Parathyroid adenoma (tissue), 2 donors: ENCODE data around the gene STXBP5.
A peak's percentile ranks its signal among the peaks of the same experiment; 100 is the strongest.

Source experiments
- H2AFZ ChIP-seq: fragments of 300-600 bp; sonication (generic); one replicate; pipeline ENCODE4 v1.7.0; 2017; ENCODE audit warnings: antibody characterized with exemption, mild to moderate bottlenecking
- H3K27ac ChIP-seq: fragments of 300-600 bp; sonication (generic); one replicate; pipeline ENCODE4 v1.7.0; 2017
- H3K27me3 ChIP-seq: fragments of 300-600 bp; sonication (generic); one replicate; pipeline ENCODE4 v1.7.0; 2017; ENCODE audit warnings: low read length; ENCODE audit not compliant: control insufficient read depth, insufficient read depth
- H3K36me3 ChIP-seq: fragments of 300-600 bp; sonication (generic); one replicate; pipeline ENCODE4 v1.7.0; 2017; ENCODE audit warnings: low read length; ENCODE audit not compliant: control insufficient read depth, insufficient read depth
- H3K4me1 ChIP-seq: fragments of 300-600 bp; sonication (generic); one replicate; pipeline ENCODE4 v1.7.0; 2017; ENCODE audit warnings: control low read depth
- H3K4me2 ChIP-seq: fragments of 300-600 bp; sonication (generic); one replicate; pipeline ENCODE4 v1.7.0; 2017; ENCODE audit warnings: low read length
- H3K4me3 ChIP-seq: fragments of 300-600 bp; sonication (generic); one replicate; pipeline ENCODE4 v1.7.0; 2017; ENCODE audit warnings: low read depth, low read length
- H3K79me2 ChIP-seq: fragments of 300-600 bp; sonication (generic); one replicate; pipeline ENCODE4 v1.7.0; 2017; ENCODE audit warnings: control low read depth
- H3K9ac ChIP-seq: fragments of 300-600 bp; sonication (generic); one replicate; pipeline ENCODE4 v1.7.0; 2017; ENCODE audit warnings: mild to moderate bottlenecking
- H3K9me3 ChIP-seq: fragments of 300-600 bp; sonication (generic); one replicate; pipeline ENCODE4 v1.7.0; 2017; ENCODE audit warnings: low read length; ENCODE audit not compliant: control insufficient read depth
- TF ChIP-seq, protein P1 (sequence below): fragments of 300-600 bp; sonication (generic); IDR thresholded peaks from one replicate; pipeline ENCODE4 v1.7.0; 2017; ENCODE audit warnings: antibody characterized with exemption, mild to moderate bottlenecking
- donor health status: primary hyperparathyroidism.

STXBP5 gene

DNA sequence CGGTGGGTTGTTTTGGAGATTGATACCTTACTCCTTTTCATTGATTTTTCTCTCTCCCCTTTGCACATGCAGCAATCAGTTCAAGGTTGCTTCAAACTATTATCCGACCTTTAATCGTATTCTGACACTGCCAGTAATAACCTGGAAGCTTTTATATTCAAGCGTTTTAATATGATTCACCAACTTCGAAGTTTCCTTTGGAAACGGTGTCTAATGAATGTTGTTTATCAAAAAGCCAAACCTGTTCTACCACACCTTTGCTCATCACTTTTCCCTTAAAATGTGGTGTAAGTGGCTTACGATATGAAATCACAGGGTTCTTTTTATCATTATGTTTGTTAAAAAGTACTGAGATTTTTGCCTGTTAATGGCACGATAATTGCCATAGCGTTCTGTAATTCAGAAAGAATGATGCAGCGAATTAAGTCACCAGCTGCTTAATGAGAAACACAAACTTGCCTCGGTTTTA lies 660 bp downstream of the STXBP5 start:
- Histone ChIP-seq H3K4me3 (peak overlapping the region; percentile 99), H3K36me3 (peaks cover 15% of the 10 kb centered on the region), H2AFZ (no peak overlapping the region), H3K27ac (peak overlapping the region; percentile 100), H3K9ac (peak overlapping the region; percentile 100), H3K4me1 (peaks cover 7% of the 10 kb centered on the region), H3K4me2 (peak overlapping the region; percentile 70), H3K79me2 (peaks cover 40% of the 10 kb centered on the region), H3K27me3 (no peaks in the 10 kb centered on the region), H3K9me3 (no peaks in the 10 kb centered on the region)
- TF ChIP-seq, protein P1, sequence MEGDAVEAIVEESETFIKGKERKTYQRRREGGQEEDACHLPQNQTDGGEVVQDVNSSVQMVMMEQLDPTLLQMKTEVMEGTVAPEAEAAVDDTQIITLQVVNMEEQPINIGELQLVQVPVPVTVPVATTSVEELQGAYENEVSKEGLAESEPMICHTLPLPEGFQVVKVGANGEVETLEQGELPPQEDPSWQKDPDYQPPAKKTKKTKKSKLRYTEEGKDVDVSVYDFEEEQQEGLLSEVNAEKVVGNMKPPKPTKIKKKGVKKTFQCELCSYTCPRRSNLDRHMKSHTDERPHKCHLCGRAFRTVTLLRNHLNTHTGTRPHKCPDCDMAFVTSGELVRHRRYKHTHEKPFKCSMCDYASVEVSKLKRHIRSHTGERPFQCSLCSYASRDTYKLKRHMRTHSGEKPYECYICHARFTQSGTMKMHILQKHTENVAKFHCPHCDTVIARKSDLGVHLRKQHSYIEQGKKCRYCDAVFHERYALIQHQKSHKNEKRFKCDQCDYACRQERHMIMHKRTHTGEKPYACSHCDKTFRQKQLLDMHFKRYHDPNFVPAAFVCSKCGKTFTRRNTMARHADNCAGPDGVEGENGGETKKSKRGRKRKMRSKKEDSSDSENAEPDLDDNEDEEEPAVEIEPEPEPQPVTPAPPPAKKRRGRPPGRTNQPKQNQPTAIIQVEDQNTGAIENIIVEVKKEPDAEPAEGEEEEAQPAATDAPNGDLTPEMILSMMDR = no peak

- Histone ChIP-seq H3K27me3 (no peaks in the 10 kb centered on the region), H3K4me1 (peaks cover 7% of the 10 kb centered on the region), H3K36me3 (peaks cover 15% of the 10 kb centered on the region), H3K4me2 (peak overlapping the region; percentile 79), H3K79me2 (peaks cover 44% of the 10 kb centered on the region), H3K9me3 (no peaks in the 10 kb centered on the region), H3K27ac (peak overlapping the region; percentile 100), H3K9ac (peak overlapping the region; percentile 100), H3K4me3 (peak overlapping the region; percentile 99), H2AFZ (no peak overlapping the region)
- TF ChIP-seq, protein P1 = no peak
Measured at GRCh38 chr6:147205690-147206600, 1.7 kb downstream of the STXBP5 start.

- Histone ChIP-seq H3K4me2 (peak overlapping the region; percentile 79), H3K79me2 (peaks cover 49% of the 10 kb centered on the region), H3K4me3 (peak overlapping the region; percentile 99), H2AFZ (no peak overlapping the region), H3K4me1 (peaks cover 2% of the 10 kb centered on the region), H3K9ac (peak overlapping the region; percentile 100), H3K27ac (peak overlapping the region; percentile 100), H3K36me3 (peaks cover 15% of the 10 kb centered on the region), H3K9me3 (no peaks in the 10 kb centered on the region), H3K27me3 (no peaks in the 10 kb centered on the region)
- TF ChIP-seq, protein P1 = no peak
Measured at GRCh38 chr6:147207351-147207750, 3.1 kb downstream of the STXBP5 start.

DNA sequence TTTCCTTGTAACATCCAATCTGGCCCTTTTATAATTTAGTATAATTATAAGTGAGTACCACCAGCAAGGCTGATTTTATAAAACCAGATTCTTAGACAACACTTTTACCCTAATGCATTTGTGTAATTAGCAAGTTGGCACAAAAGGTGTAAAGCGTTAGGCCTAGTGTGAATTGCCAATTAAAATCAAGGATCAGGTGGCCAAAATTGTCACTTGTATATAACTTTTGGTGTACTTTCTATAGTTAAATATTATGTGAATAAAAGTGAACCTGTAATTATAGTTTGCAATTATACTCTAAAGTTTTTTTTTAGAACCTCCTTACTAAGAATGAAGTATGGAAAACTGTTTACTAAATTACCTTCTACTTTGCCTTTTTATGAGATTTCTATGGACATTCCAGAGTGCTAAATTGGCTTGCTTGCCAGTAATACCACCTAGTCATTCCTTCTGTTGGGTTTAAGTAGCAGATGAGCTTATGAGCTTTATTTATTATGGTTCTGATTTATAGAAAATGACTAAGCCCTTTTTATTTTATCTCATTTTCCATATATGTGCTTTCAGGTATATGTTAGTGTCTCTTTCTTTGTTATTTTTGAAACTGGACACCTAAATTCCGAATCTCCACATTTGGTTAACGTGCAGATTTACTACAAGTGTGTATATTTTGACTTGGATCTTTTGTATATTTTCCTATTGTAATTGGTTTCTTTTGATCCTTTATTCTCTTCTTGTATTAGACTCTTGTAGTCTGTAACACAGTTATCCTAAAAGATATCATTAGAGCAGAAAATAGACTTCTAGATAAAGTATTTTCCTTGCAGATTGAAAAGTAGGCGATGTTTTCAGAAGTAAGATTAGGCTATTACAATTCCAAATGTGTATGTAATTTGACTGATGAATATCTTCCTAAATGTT lies 3.9 kb downstream of the STXBP5 start:
- Histone ChIP-seq H3K36me3 (peaks cover 15% of the 10 kb centered on the region), H3K4me1 (peaks cover 2% of the 10 kb centered on the region), H3K9me3 (no peaks in the 10 kb centered on the region), H3K27ac (peak overlapping the region; percentile 100), H3K27me3 (no peaks in the 10 kb centered on the region), H2AFZ (no peak overlapping the region), H3K9ac (peak overlapping the region; percentile 100), H3K4me2 (peak overlapping the region; percentile 79), H3K4me3 (peak overlapping the region; percentile 99), H3K79me2 (peaks cover 49% of the 10 kb centered on the region)
- TF ChIP-seq, protein P1 = no peak
